K562 (cell line): ENCODE data around the gene TTC28. TPM values are rescaled to one million over a fixed set of nuclear protein-coding genes. Genes with fewer than 3 reads are reported as not detected.

ENCODE experiments used
- ARHGAP35 ChIP-seq: fragments of 450-650 bp; IDR thresholded peaks from 2 replicates; pipeline ENCODE4 v1.6.1; 2018; ENCODE audit not compliant: partially characterized antibody
- ETV1 ChIP-seq: fragments of 450-650 bp; conservative IDR thresholded peaks from 2 replicates; pipeline ENCODE4 v1.6.1; 2016; ENCODE audit warnings: missing genetic modification characterization, control low read depth, low read depth, missing compliant biosample characterization
- MTF1 ChIP-seq: fragments of 250-450 bp; sonication (Bioruptor Pico); IDR thresholded peaks from 2 replicates; pipeline ENCODE4 v1.9.0; 2021; ENCODE audit warnings: moderate library complexity, mild to moderate bottlenecking, inconsistent platforms, borderline replicate concordance
- RAD51 ChIP-seq: fragments of 450-650 bp; IDR thresholded peaks from 2 replicates; pipeline ENCODE4 v1.7.1; 2016; ENCODE audit warnings: low read depth, mild to moderate bottlenecking, borderline replicate concordance
- RHOXF2B ChIP-seq: fragments of 250-450 bp; sonication (Bioruptor Pico); conservative IDR thresholded peaks from 2 replicates; pipeline ENCODE4 v1.5.1; 2021
- SMARCE1 ChIP-seq: fragments of 450-650 bp; IDR thresholded peaks from 2 replicates; pipeline ENCODE4 v1.7.1; 2016; ENCODE audit warnings: mild to moderate bottlenecking
- TCF7L2 ChIP-seq: fragments of 150-350 bp; IDR thresholded peaks from 2 replicates; pipeline ENCODE4 v1.6.1; 2016; ENCODE audit warnings: low read depth, mild to moderate bottlenecking, low read length, moderate library complexity
- ZNF24 ChIP-seq: fragments of 450-650 bp; IDR thresholded peaks from 2 replicates; pipeline ENCODE4 v1.6.1; 2016
- ZNF384 ChIP-seq: IDR thresholded peaks from 2 replicates; pipeline ENCODE4 v1.6.1; 2012; ENCODE audit warnings: low read depth, low read length, improper control_type of control experiment
- ZNF785 ChIP-seq: fragments of 250-450 bp; sonication (Bioruptor Pico); IDR thresholded peaks from 2 replicates; pipeline ENCODE4 v1.4.0; 2020; ENCODE audit warnings: mild to moderate bottlenecking
- polyA plus RNA-seq, 8 experiments: library from polyadenylated mRNA; depleted of rRNA in 4 of 8; stranded (reverse) in 5 of 8; unstranded in 3 of 8; fragments of >200 nt; fragmentation: Nextera tagmentation in 2 of 8; fragmentation: Illumina TruSeq in 1 of 8; extraction: Ambion mirVana in 2 of 8; extraction: Trizol in 1 of 8; gene quantifications; 2 replicates each; pipeline versions ENCODE4 v1.2.1 to v1.2.3, GENCODE V29; 2011 to 2014; ENCODE audit warnings: inconsistent platforms in 1 of 8, missing spikeins in 1 of 8
- total RNA-seq, 7 experiments: library from RNA; depleted of rRNA in 6 of 7; stranded (reverse); fragments of >200 nt in 6 of 7; fragmentation: Illumina TruSeq in 2 of 7; extraction: Trizol in 2 of 7; gene quantifications; 2 replicates each; pipeline versions ENCODE4 v1.2.1 to v1.2.3, GENCODE V29; 2011 to 2021; ENCODE audit warnings: low replicate concordance in 1 of 7
- TF ChIP-seq, protein P1 (sequence below): fragments of 450-650 bp; IDR thresholded peaks from 2 replicates; pipeline ENCODE4 v1.6.1; 2016; ENCODE audit warnings: borderline replicate concordance
- TF ChIP-seq, protein P2 (sequence below): fragments of 250-450 bp; sonication (Bioruptor Pico); IDR thresholded peaks from 2 replicates; pipeline ENCODE4 v1.5.0; 2021; ENCODE audit warnings: mild to moderate bottlenecking, borderline replicate concordance
- TF ChIP-seq, protein P3 (sequence below): sonication (generic); formaldehyde crosslinking; IDR thresholded peaks from 2 replicates; pipeline ENCODE4 v1.8.1; 2022; ENCODE audit warnings: missing genetic modification reagents
- TF ChIP-seq, protein P4 (sequence below): fragments of 250-450 bp; sonication (Bioruptor Pico); IDR thresholded peaks from 2 replicates; pipeline ENCODE4 v1.4.0; 2020; ENCODE audit warnings: mild to moderate bottlenecking, moderate library complexity
- TF ChIP-seq, protein P5 (sequence below): fragments of 450-650 bp; IDR thresholded peaks from 2 replicates; pipeline ENCODE4 v1.6.1; 2016; ENCODE audit warnings: mild to moderate bottlenecking

Gene TTC28
- total and polyA plus RNA-seq, 9 of the 15 experiments (the other 6 are each of a cell fraction or from before 2014, with no cell fraction given): 0.22 to 10.7 (median 3.1) TPM

DNA sequence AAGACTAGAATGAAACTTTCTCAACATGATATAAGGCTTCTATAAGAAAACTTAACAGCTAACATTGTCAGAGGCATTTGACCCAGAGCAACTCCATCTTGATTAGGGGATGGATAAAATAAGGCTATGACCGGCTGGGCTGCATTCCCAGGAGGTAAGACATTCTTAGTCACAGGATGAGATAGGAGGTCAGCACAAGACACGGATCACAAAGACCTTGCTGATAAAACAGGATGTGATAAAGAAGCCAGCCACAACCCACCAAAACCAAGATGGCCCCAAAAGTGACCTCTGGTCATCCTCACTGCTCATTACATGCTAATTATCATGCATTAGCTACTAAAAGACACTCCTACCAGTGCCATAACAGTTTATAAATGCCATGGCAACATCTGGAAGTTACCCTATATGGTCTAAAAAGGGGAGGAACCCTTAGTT lies 135.2 kb downstream of the TTC28 start (continued):
- TF ChIP-seq, protein P1, sequence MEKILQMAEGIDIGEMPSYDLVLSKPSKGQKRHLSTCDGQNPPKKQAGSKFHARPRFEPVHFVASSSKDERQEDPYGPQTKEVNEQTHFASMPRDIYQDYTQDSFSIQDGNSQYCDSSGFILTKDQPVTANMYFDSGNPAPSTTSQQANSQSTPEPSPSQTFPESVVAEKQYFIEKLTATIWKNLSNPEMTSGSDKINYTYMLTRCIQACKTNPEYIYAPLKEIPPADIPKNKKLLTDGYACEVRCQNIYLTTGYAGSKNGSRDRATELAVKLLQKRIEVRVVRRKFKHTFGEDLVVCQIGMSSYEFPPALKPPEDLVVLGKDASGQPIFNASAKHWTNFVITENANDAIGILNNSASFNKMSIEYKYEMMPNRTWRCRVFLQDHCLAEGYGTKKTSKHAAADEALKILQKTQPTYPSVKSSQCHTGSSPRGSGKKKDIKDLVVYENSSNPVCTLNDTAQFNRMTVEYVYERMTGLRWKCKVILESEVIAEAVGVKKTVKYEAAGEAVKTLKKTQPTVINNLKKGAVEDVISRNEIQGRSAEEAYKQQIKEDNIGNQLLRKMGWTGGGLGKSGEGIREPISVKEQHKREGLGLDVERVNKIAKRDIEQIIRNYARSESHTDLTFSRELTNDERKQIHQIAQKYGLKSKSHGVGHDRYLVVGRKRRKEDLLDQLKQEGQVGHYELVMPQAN: no peak
- TF ChIP-seq ARHGAP35: no peak
- no peak for TF ChIP-seq RHOXF2B (CRISPR knock-in tag)
- peak; percentile 26; the same call in 1 of the 2 replicates for TF ChIP-seq MTF1
- TF ChIP-seq, protein P2, sequence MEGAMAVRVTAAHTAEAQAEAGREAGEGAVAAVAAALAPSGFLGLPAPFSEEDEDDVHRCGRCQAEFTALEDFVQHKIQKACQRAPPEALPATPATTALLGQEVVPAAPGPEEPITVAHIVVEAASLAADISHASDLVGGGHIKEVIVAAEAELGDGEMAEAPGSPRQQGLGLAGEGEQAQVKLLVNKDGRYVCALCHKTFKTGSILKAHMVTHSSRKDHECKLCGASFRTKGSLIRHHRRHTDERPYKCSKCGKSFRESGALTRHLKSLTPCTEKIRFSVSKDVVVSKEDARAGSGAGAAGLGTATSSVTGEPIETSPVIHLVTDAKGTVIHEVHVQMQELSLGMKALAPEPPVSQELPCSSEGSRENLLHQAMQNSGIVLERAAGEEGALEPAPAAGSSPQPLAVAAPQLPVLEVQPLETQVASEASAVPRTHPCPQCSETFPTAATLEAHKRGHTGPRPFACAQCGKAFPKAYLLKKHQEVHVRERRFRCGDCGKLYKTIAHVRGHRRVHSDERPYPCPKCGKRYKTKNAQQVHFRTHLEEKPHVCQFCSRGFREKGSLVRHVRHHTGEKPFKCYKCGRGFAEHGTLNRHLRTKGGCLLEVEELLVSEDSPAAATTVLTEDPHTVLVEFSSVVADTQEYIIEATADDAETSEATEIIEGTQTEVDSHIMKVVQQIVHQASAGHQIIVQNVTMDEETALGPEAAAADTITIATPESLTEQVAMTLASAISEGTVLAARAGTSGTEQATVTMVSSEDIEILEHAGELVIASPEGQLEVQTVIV (CRISPR knock-in tag): no peak
- TF ChIP-seq, protein P3, sequence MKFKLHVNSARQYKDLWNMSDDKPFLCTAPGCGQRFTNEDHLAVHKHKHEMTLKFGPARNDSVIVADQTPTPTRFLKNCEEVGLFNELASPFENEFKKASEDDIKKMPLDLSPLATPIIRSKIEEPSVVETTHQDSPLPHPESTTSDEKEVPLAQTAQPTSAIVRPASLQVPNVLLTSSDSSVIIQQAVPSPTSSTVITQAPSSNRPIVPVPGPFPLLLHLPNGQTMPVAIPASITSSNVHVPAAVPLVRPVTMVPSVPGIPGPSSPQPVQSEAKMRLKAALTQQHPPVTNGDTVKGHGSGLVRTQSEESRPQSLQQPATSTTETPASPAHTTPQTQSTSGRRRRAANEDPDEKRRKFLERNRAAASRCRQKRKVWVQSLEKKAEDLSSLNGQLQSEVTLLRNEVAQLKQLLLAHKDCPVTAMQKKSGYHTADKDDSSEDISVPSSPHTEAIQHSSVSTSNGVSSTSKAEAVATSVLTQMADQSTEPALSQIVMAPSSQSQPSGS (CRISPR knock-in tag): no peak
- TF ChIP-seq ZNF384: no peak
- TF ChIP-seq ETV1: peak; percentile 45; the same call in 1 of the 2 replicates
- no peak for TF ChIP-seq RAD51
- TF ChIP-seq ZNF24: no peak
- TF ChIP-seq TCF7L2: no peak
- TF ChIP-seq, protein P4, sequence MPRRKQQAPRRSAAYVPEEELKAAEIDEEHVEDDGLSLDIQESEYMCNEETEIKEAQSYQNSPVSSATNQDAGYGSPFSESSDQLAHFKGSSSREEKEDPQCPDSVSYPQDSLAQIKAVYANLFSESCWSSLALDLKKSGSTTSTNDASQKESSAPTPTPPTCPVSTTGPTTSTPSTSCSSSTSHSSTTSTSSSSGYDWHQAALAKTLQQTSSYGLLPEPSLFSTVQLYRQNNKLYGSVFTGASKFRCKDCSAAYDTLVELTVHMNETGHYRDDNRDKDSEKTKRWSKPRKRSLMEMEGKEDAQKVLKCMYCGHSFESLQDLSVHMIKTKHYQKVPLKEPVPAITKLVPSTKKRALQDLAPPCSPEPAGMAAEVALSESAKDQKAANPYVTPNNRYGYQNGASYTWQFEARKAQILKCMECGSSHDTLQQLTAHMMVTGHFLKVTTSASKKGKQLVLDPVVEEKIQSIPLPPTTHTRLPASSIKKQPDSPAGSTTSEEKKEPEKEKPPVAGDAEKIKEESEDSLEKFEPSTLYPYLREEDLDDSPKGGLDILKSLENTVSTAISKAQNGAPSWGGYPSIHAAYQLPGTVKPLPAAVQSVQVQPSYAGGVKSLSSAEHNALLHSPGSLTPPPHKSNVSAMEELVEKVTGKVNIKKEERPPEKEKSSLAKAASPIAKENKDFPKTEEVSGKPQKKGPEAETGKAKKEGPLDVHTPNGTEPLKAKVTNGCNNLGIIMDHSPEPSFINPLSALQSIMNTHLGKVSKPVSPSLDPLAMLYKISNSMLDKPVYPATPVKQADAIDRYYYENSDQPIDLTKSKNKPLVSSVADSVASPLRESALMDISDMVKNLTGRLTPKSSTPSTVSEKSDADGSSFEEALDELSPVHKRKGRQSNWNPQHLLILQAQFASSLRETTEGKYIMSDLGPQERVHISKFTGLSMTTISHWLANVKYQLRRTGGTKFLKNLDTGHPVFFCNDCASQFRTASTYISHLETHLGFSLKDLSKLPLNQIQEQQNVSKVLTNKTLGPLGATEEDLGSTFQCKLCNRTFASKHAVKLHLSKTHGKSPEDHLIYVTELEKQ (CRISPR knock-in tag): peak; percentile 80
- no peak for TF ChIP-seq ZNF785 (CRISPR knock-in tag)
- TF ChIP-seq, protein P5, sequence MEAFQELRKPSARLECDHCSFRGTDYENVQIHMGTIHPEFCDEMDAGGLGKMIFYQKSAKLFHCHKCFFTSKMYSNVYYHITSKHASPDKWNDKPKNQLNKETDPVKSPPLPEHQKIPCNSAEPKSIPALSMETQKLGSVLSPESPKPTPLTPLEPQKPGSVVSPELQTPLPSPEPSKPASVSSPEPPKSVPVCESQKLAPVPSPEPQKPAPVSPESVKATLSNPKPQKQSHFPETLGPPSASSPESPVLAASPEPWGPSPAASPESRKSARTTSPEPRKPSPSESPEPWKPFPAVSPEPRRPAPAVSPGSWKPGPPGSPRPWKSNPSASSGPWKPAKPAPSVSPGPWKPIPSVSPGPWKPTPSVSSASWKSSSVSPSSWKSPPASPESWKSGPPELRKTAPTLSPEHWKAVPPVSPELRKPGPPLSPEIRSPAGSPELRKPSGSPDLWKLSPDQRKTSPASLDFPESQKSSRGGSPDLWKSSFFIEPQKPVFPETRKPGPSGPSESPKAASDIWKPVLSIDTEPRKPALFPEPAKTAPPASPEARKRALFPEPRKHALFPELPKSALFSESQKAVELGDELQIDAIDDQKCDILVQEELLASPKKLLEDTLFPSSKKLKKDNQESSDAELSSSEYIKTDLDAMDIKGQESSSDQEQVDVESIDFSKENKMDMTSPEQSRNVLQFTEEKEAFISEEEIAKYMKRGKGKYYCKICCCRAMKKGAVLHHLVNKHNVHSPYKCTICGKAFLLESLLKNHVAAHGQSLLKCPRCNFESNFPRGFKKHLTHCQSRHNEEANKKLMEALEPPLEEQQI: no peak
- no peak for TF ChIP-seq SMARCE1
